Endothelial cell of umbilical vein (primary cell): ENCODE data around the gene PGAM2.
"Not testable (repeated sequence)": the region's sequence is repeated elsewhere in the genome, so short reads cannot be mapped to it uniquely, and the experiment has no call there.

Source experiments
- EZH2 ChIP-seq: IDR thresholded peaks from 2 replicates; pipeline ENCODE4 v1.6.1; 2012; ENCODE audit warnings: borderline replicate concordance, low read depth, mild to moderate bottlenecking, moderate library complexity, low read length, inconsistent platforms; ENCODE audit not compliant: severe bottlenecking
- FOS ChIP-seq: IDR thresholded peaks from 2 replicates; pipeline ENCODE4 v1.6.1; 2011; ENCODE audit warnings: mild to moderate bottlenecking, low read length, moderate library complexity, borderline replicate concordance; ENCODE audit not compliant: insufficient read depth
- GATA2 ChIP-seq: IDR thresholded peaks from 2 replicates; pipeline ENCODE4 v1.7.0; 2011; ENCODE audit warnings: low read depth, mild to moderate bottlenecking, moderate library complexity, mixed read lengths, low read length; ENCODE audit not compliant: insufficient read length, insufficient read depth
- POLR2AphosphoS5 ChIP-seq: IDR thresholded peaks from 2 replicates; pipeline ENCODE4 v1.6.1; 2012; ENCODE audit warnings: low read depth, mild to moderate bottlenecking, control low read depth, low read length, moderate library complexity; ENCODE audit not compliant: insufficient read depth
- TF ChIP-seq, protein P1 (sequence below), 2 donors: IDR thresholded peaks; 1 replicate in 1 of 2; 2 replicates in 1 of 2; pipeline ENCODE4 v1.5.1; 2011; ENCODE audit warnings: low read length in 2 of 2, mild to moderate bottlenecking in 2 of 2, moderate library complexity in 2 of 2, control low read depth in 1 of 2, inconsistent platforms in 1 of 2, low read depth in 1 of 2; ENCODE audit not compliant: insufficient read depth in 1 of 2; ENCODE audit errors: extremely low read depth in 1 of 2
- TF ChIP-seq, protein P2 (sequence below): IDR thresholded peaks from 2 replicates; pipeline ENCODE4 v1.6.1; 2011; ENCODE audit not compliant: insufficient read depth, insufficient read length

DNA sequence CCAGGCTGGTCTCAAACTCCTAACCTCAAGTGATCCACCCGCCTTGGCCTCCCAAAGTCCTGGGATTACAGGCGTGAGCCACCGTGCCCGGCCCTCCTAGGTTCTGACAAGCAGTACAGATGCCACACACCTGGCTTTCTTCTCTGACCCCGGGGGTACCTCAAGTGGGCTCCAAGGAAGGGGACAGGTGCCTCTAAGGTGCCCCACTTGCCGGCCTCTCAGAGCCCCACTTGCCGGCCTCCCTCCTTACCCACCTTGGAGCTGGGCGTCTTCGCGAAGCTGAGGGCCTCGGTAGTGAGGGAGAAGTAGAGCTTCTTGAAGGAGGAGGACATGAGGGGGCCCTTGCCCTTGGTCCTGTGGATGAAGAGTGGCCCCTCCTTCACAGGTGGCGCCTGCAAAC is 26.8 kb downstream of the PGAM2 start:
- TF ChIP-seq, protein P1, sequence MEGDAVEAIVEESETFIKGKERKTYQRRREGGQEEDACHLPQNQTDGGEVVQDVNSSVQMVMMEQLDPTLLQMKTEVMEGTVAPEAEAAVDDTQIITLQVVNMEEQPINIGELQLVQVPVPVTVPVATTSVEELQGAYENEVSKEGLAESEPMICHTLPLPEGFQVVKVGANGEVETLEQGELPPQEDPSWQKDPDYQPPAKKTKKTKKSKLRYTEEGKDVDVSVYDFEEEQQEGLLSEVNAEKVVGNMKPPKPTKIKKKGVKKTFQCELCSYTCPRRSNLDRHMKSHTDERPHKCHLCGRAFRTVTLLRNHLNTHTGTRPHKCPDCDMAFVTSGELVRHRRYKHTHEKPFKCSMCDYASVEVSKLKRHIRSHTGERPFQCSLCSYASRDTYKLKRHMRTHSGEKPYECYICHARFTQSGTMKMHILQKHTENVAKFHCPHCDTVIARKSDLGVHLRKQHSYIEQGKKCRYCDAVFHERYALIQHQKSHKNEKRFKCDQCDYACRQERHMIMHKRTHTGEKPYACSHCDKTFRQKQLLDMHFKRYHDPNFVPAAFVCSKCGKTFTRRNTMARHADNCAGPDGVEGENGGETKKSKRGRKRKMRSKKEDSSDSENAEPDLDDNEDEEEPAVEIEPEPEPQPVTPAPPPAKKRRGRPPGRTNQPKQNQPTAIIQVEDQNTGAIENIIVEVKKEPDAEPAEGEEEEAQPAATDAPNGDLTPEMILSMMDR (IDR thresholded peaks at IDR 0.05; ENCODE audit: extremely low read depth in 1 of 2, insufficient read depth in 1 of 2, low read depth in 1 of 2, low read length in 2 of 2): not testable (repeated sequence)
- TF ChIP-seq POLR2AphosphoS5, EZH2, GATA2, FOS: not testable (repeated sequence)
- TF ChIP-seq, protein P2, sequence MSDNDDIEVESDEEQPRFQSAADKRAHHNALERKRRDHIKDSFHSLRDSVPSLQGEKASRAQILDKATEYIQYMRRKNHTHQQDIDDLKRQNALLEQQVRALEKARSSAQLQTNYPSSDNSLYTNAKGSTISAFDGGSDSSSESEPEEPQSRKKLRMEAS: not testable (repeated sequence)
